GM18502 (cell line): Measurements from ENCODE around the gene GDI2.
"Not testable (repeated sequence)": the region's sequence is repeated elsewhere in the genome, so short reads cannot be mapped to it uniquely, and the experiment has no call there.

Experiments used
- ATAC-seq: cut with Tn5 transposase; IDR thresholded peaks from one replicate; pipeline ENCODE4 v1.9.1; 2021; ENCODE audit warnings: mild to moderate bottlenecking; ENCODE audit not compliant: unreplicated experiment, poor library complexity

GDI2 gene

GRCh38 chr10:5794236-5794635 lies 19.0 kb downstream of the GDI2 start:
- ATAC-seq: no peak

- no peak for ATAC-seq
Measured at GRCh38 chr10:5789626-5790025, 23.6 kb downstream of the GDI2 start.

- ATAC-seq: no peak
Measured at GRCh38 chr10:5788969-5789368, 24.3 kb downstream of the GDI2 start.

GRCh38 chr10:5783300-5783699 lies 29.9 kb downstream of the GDI2 start:
- ATAC-seq: no peak

GRCh38 chr10:5782174-5782573 lies 31.1 kb downstream of the GDI2 start:
- no peak for ATAC-seq

- no peak for ATAC-seq
Measured at GRCh38 chr10:5779730-5780129, 33.5 kb downstream of the GDI2 start.

GRCh38 chr10:5777758-5778157 lies 35.5 kb downstream of the GDI2 start:
- not testable (repeated sequence) for ATAC-seq

- no peak for ATAC-seq
Measured at GRCh38 chr10:5776881-5777197, 36.4 kb downstream of the GDI2 start.

- ATAC-seq: no peak
Measured at GRCh38 chr10:5776136-5776880, 36.9 kb downstream of the GDI2 start.

- ATAC-seq: no peak
Measured at GRCh38 chr10:5775685-5776084, 37.5 kb downstream of the GDI2 start.

- no peak for ATAC-seq
Measured at GRCh38 chr10:5774987-5775620, 38.1 kb downstream of the GDI2 start.

GRCh38 chr10:5766189-5766588 lies 47.0 kb downstream of the GDI2 start:
- ATAC-seq: no peak

- ATAC-seq: no peak
Measured at GRCh38 chr10:5765617-5766016, 47.6 kb downstream of the GDI2 start.

- ATAC-seq: no peak
Measured at GRCh38 chr10:5764422-5765297, 48.6 kb downstream of the GDI2 start.

- no peak for ATAC-seq
Measured at GRCh38 chr10:5762531-5762930, 50.7 kb downstream of the GDI2 start.

- no peak for ATAC-seq
Measured at GRCh38 chr10:5761220-5761619, 52.0 kb downstream of the GDI2 start.

- no peak for ATAC-seq
Measured at GRCh38 chr10:5760515-5760914, 52.7 kb downstream of the GDI2 start.

GRCh38 chr10:5758927-5759326 lies 54.3 kb downstream of the GDI2 start:
- no peak for ATAC-seq

GRCh38 chr10:5757766-5758517 lies 55.3 kb downstream of the GDI2 start:
- no peak for ATAC-seq

- ATAC-seq: no peak
Measured at GRCh38 chr10:5752301-5752871, 60.8 kb downstream of the GDI2 start.
